ENCODE results near the gene PTPRM.

DNA sequence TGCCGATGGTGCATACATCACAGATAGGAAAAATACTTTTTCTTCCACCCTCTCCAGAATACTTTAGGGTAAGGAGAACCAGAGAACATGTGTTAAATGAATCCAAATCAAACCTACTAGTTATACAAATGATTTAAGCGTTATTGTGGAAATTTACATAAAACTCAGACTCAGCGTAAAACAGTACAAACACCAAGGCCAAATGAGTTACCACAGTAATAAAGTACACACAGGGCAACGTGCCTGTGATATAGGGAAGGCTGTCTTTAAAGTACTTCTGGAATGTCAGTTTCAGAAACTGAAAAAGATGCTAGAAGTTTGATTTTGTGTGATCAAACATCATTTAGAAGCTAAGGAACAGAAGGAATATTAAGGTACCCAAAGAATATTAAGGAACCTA lies 46.9 kb downstream of the PTPRM start:
- TF ChIP-seq, protein P1, sequence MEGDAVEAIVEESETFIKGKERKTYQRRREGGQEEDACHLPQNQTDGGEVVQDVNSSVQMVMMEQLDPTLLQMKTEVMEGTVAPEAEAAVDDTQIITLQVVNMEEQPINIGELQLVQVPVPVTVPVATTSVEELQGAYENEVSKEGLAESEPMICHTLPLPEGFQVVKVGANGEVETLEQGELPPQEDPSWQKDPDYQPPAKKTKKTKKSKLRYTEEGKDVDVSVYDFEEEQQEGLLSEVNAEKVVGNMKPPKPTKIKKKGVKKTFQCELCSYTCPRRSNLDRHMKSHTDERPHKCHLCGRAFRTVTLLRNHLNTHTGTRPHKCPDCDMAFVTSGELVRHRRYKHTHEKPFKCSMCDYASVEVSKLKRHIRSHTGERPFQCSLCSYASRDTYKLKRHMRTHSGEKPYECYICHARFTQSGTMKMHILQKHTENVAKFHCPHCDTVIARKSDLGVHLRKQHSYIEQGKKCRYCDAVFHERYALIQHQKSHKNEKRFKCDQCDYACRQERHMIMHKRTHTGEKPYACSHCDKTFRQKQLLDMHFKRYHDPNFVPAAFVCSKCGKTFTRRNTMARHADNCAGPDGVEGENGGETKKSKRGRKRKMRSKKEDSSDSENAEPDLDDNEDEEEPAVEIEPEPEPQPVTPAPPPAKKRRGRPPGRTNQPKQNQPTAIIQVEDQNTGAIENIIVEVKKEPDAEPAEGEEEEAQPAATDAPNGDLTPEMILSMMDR (IDR thresholded peaks at IDR 0.05; ENCODE audit: low read depth, low read length, poor library complexity, severe bottlenecking) = no peak
- TF ChIP-seq EZH2phosphoT487 (IDR thresholded peaks at IDR 0.05; ENCODE audit: borderline replicate concordance, low read length) = no peak
